ENCODE data around the gene UNC45A. TPM values are rescaled to one million over a fixed set of nuclear protein-coding genes. Genes with fewer than 3 reads are reported as not detected.

UNC45A gene
- total RNA-seq, 3 donors from 2014 or later (not counting 1 experiment from before 2014, with no cell fraction given), result 39.0 to 58.1 (median 51.5) TPM

DNA sequence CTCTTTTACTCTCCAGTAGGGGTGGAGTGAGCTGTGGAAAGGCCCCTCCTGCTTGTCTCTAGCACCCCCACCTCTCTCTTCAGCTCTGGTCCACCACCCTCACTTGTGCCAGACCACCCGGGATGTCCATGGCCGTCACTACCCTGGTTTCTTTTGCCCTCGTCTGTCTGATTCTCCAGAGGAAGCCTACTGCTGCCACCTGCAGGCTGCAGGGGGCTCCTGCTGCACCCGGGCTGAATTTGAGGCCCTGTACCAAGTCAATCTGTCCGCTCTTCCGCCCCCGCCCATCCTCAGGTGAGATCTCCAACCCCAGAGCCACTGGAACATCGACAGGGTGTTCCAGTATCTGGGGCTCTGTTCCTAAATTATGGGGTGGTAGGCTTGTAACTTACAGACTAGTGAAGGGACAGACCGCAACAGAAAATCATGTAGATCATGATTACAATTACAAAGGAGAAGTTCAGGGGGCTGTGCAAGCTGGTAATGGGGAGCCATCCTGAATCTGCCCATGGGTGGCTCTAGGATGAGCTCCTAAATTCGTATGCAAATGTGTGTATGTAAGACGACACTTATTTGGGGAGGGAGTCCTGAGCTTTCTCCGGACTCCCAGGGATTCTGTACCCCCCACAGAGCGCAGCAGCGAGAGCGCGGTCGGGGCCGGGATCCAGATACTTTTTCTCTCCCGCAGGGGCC, 683 bp upstream of the UNC45A start:
- WGBS (ENCODE audit: insufficient coverage), result under 1% methylated on average over 19 of the region's 19 CpGs
- Histone ChIP-seq H3K4me1 (ENCODE audit: control insufficient read depth, insufficient read depth, low read length) (peaks cover 51% of the 10 kb centered on the region), H3K27ac (ENCODE audit: low read length) (peak overlapping the region; percentile 27), H3K27me3 (ENCODE audit: control insufficient read depth, insufficient read depth, low read length) (no peaks in the 10 kb centered on the region), H3K36me3 (ENCODE audit: control insufficient read depth, insufficient read depth, low read length) (peaks cover 4% of the 10 kb centered on the region), H3K9me3 (ENCODE audit: control insufficient read depth, insufficient read depth, low read length) (no peaks in the 10 kb centered on the region), H3K4me3 (ENCODE audit: low read length) (peak overlapping the region; percentile 67)
- no peaks in the 10 kb centered on the region for H3K36me3 Mint-ChIP-seq
- peak; percentile 79 to 92 for DNase-seq
- H3K4me3 Mint-ChIP-seq, result peak overlapping the region; percentile 93
- peaks cover 52 to 60% of the 10 kb centered on the region in 2 donors for H3K4me1 Mint-ChIP-seq
- H3K27me3 Mint-ChIP-seq (ENCODE audit: low read depth in 2 of 2), result no peaks in the 10 kb centered on the region
- H3K9me3 Mint-ChIP-seq, result no peaks in the 10 kb centered on the region
- TF ChIP-seq CTCF (IDR thresholded peaks at IDR 0.05), result peak; percentile 85
- intact Hi-C loops (cut with micrococcal nuclease), result loop anchor here (2.0 kb wide), 3 partner anchors 20 to 286 kb away; partner anchors contain the start of genes BLM and RCCD1
- H3K27ac Mint-ChIP-seq, result peak overlapping the region; percentile 89 to 91
- ATAC-seq, result peak; percentile 37 to 57 (median 42)

- peaks cover 28 to 37% of the 10 kb centered on the region in 2 donors for H3K4me1 Mint-ChIP-seq
- peak overlapping the region; percentile 93 for H3K4me3 Mint-ChIP-seq
- H3K36me3 Mint-ChIP-seq, result no peaks in the 10 kb centered on the region
- peaks cover 34% of the 10 kb centered on the region for H3K4me1 ChIP-seq (ENCODE audit: control insufficient read depth, insufficient read depth, low read length)
- TF ChIP-seq CTCF (IDR thresholded peaks at IDR 0.05), result no peak
- no peaks in the 10 kb centered on the region for H3K9me3 Mint-ChIP-seq
- peak overlapping the region; percentile 89 to 91 for H3K27ac Mint-ChIP-seq
- peaks cover 24% of the 10 kb centered on the region for H3K36me3 ChIP-seq (ENCODE audit: control insufficient read depth, insufficient read depth, low read length)
- no peak overlapping the region for H3K27ac ChIP-seq (ENCODE audit: low read length)
- no peaks in the 10 kb centered on the region for H3K9me3 ChIP-seq (ENCODE audit: control insufficient read depth, insufficient read depth, low read length)
- no peaks in the 10 kb centered on the region for H3K27me3 Mint-ChIP-seq (ENCODE audit: low read depth in 2 of 2)
- no peak for DNase-seq
- ATAC-seq, result no peak
- 100% methylated on average over 1 of the region's 1 CpG for WGBS (ENCODE audit: insufficient coverage)
- intact Hi-C loops (cut with micrococcal nuclease), result no loop called here
- H3K4me3 ChIP-seq (ENCODE audit: low read length), result no peak overlapping the region
- H3K27me3 ChIP-seq (ENCODE audit: control insufficient read depth, insufficient read depth, low read length), result no peaks in the 10 kb centered on the region
Observed at GRCh38 chr15:90936823-90937222, 1.7 kb downstream of the UNC45A start.

DNA sequence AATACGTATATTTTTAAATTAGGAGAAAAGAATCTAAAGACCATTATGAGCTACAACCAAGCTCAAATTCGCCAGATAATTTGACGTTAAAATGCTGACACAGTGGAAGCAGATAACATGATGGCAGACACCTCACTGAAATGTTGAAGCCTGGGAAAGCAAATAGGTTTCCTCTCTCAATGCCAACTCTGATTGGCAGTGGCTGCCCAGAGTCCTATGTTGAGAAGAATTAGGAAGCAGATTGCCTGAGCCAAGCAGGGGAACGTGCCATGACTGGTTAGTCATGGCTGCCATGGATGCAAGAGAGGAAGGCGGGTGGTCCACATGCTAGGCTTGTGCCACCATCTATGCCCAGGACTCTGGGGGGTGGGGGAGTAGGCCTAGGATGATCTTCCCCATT, 3.2 kb downstream of the UNC45A start:
- no peak for TF ChIP-seq CTCF (IDR thresholded peaks at IDR 0.05)
- Histone ChIP-seq H3K4me3 (ENCODE audit: low read length) (no peak overlapping the region), H3K4me1 (ENCODE audit: control insufficient read depth, insufficient read depth, low read length) (peaks cover 25% of the 10 kb centered on the region), H3K9me3 (ENCODE audit: control insufficient read depth, insufficient read depth, low read length) (no peaks in the 10 kb centered on the region), H3K27ac (ENCODE audit: low read length) (no peak overlapping the region), H3K36me3 (ENCODE audit: control insufficient read depth, insufficient read depth, low read length) (peaks cover 38% of the 10 kb centered on the region), H3K27me3 (ENCODE audit: control insufficient read depth, insufficient read depth, low read length) (no peaks in the 10 kb centered on the region)
- WGBS (ENCODE audit: insufficient coverage), result 98% methylated on average over 5 of the region's 5 CpGs
- Mint-ChIP-seq H3K27me3 (ENCODE audit: low read depth in 2 of 2) (no peaks in the 10 kb centered on the region), H3K4me3 (no peak overlapping the region), H3K4me1 (peaks cover 23 to 31% of the 10 kb centered on the region in 2 donors), H3K36me3 (no peaks in the 10 kb centered on the region), H3K9me3 (no peaks in the 10 kb centered on the region), H3K27ac (no peak overlapping the region)
- ATAC-seq, result no peak
- intact Hi-C loops (cut with micrococcal nuclease), result no loop called here
- no peak for DNase-seq
